Suprapubic skin (tissue), 3 donors: ENCODE data around the gene RRAD.

Experiments used
- CTCF ChIP-seq, 2 donors: fragments of 200-600 bp in 1 of 2; fragments of 450-650 bp in 1 of 2; sonication (generic) in 1 of 2; IDR thresholded peaks; one replicate each; pipeline ENCODE4 v1.5.1; 2016 to 2019; ENCODE audit warnings: antibody characterized with exemption in 2 of 2, mild to moderate bottlenecking in 1 of 2, moderate library complexity in 1 of 2
- EP300 ChIP-seq: sonication (generic); formaldehyde crosslinking; IDR thresholded peaks from one replicate; pipeline ENCODE4 v1.6.1; 2017; ENCODE audit warnings: antibody characterized with exemption
- POLR2A ChIP-seq, 2 donors: fragments of 450-650 bp; IDR thresholded peaks; one replicate each; pipeline ENCODE4 v1.6.1; 2017; ENCODE audit warnings: antibody characterized with exemption in 2 of 2, mild to moderate bottlenecking in 2 of 2, moderate library complexity in 2 of 2

GRCh38 chr16:66972983-66973382 lies 47.6 kb upstream of the RRAD start:
- TF ChIP-seq CTCF (IDR thresholded peaks at IDR 0.05) (no peak), POLR2A (IDR thresholded peaks at IDR 0.05) (no peak), EP300 (no peak)
